HG03571 (cell line): ENCODE measurements around the gene SHANK2.

Source experiments
- ATAC-seq: cut with Tn5 transposase; IDR thresholded peaks from one replicate; pipeline ENCODE4 v1.9.1; 2021; ENCODE audit not compliant: unreplicated experiment

Gene SHANK2

GRCh38 chr11:71223081-71223405, 29.3 kb downstream of the SHANK2 start:
- no peak for ATAC-seq

- no peak for ATAC-seq
These were observed 29.9 kb downstream of the SHANK2 start for GRCh38 chr11:71222318-71223080.

GRCh38 chr11:71221821-71222220, 30.6 kb downstream of the SHANK2 start:
- ATAC-seq, result no peak

- no peak for ATAC-seq
These were observed 31.2 kb downstream of the SHANK2 start for GRCh38 chr11:71221201-71221600.

GRCh38 chr11:71218789-71219499, 33.4 kb downstream of the SHANK2 start:
- no peak for ATAC-seq

- ATAC-seq, result no peak
These were observed 36.9 kb downstream of the SHANK2 start for GRCh38 chr11:71215425-71215965.

GRCh38 chr11:71214553-71215424, 37.6 kb downstream of the SHANK2 start:
- no peak for ATAC-seq

GRCh38 chr11:71213696-71214552, 38.5 kb downstream of the SHANK2 start:
- ATAC-seq, result no peak

- no peak for ATAC-seq
These were observed 39.4 kb downstream of the SHANK2 start for GRCh38 chr11:71212871-71213559.

- ATAC-seq, result no peak
These were observed 40.7 kb downstream of the SHANK2 start for GRCh38 chr11:71211631-71212030.

- no peak for ATAC-seq
These were observed 41.5 kb downstream of the SHANK2 start for GRCh38 chr11:71210861-71211260.

- ATAC-seq, result no peak
These were observed 42.7 kb downstream of the SHANK2 start for GRCh38 chr11:71209656-71210055.

GRCh38 chr11:71209181-71209580, 43.2 kb downstream of the SHANK2 start:
- no peak for ATAC-seq

- no peak for ATAC-seq
These were observed 44.2 kb downstream of the SHANK2 start for GRCh38 chr11:71208011-71208774.

- ATAC-seq, result no peak
These were observed 44.8 kb downstream of the SHANK2 start for GRCh38 chr11:71207563-71207962.

- no peak for ATAC-seq
These were observed 46.2 kb downstream of the SHANK2 start for GRCh38 chr11:71206186-71206585.

- ATAC-seq, result no peak
These were observed 47.4 kb downstream of the SHANK2 start for GRCh38 chr11:71204748-71205664.

- ATAC-seq, result no peak
These were observed 48.1 kb downstream of the SHANK2 start for GRCh38 chr11:71204294-71204693.
